Left ventricle myocardium inferior (tissue), 1 donor: ENCODE data around the gene IL32. TPM values are rescaled to one million over a fixed set of nuclear protein-coding genes. Genes with fewer than 3 reads are reported as not detected.

Source experiments
- DNase-seq: peaks from one replicate; pipeline ENCODE4 v3.0.0-alpha.2; 2020
- H3K27ac ChIP-seq: fragments of 200-600 bp; replicated peaks from 2 replicates; pipeline ENCODE4 v1.8.0; 2021
- H3K27me3 ChIP-seq: fragments of 200-600 bp; 2 replicates; pipeline ENCODE4 v1.8.0; 2021; ENCODE audit warnings: low read depth
- H3K36me3 ChIP-seq: fragments of 200-600 bp; 2 replicates; pipeline ENCODE4 v1.8.0; 2021
- H3K4me1 ChIP-seq: fragments of 200-600 bp; 2 replicates; pipeline ENCODE4 v1.8.0; 2021
- H3K4me3 ChIP-seq: fragments of 200-600 bp; 2 replicates; pipeline ENCODE4 v1.8.0; 2021; ENCODE audit warnings: mild to moderate bottlenecking, moderate library complexity
- H3K9me3 ChIP-seq: fragments of 200-600 bp; replicated peaks from 2 replicates; pipeline ENCODE4 v1.8.0; 2021
- CTCF ChIP-seq: fragments of 200-600 bp; IDR thresholded peaks from 2 replicates; pipeline ENCODE4 v1.8.0; 2021; ENCODE audit warnings: antibody characterized with exemption, mild to moderate bottlenecking, borderline replicate concordance
- intact Hi-C: fragments of 100-400 bp; cut with micrococcal nuclease; formaldehyde crosslinking; loops from one replicate; pipeline ENCODE4 v1.11.0; 2022
- total RNA-seq: library from RNA; stranded (reverse); fragmentation: NEBNext Ultra II Directional; extraction: Animal tissue kit (Norgen Biotek cat#: 25700); gene quantifications from one replicate; pipeline ENCODE4 v1.2.1, GENCODE V29; 2021
- donor health status: DM: no; HTN: yes; CAD: no; lungs with severe emphysema.

IL32 gene
- total RNA-seq, 1 donor from 2014 or later, result 36.3 TPM

DNA sequence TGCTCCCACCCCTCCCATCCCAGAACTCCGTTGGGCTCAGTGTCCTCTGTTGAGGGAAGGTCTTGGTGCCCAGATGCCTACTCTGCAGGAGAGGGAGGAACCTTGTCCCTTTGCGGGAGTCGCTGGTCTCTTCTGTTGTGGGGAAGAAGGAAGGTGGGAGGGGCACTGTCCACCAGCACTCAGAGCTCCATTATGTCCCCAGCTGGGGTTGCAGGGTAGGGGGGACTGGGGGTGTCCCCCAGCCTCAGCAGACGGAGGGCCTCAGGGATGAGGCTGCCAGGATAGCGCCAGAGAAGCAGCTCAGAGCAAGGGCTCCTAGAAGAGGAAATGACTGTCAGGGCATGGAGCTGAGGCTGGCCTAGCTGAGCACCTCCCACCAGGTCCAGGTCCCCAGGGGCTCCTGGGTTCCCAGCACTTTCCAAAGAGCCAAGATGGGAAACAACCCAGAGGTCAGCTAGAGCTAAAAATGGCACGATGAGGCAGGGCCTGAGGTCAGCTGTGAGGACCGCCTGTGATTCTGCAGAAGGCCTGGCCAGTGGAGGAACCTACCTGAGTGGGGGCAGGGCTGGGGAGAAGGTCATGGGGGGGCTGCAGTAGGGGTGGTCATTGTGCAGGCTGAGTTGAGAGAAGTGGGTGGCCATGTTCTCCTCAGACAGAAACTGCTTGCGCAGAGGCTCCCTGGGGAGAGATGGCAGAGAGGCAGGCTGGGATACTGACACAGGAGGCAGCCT lies 42.6 kb upstream of the IL32 start:
- peaks cover 14% of the 10 kb centered on the region for H3K27me3 ChIP-seq
- intact Hi-C loops, result no loop called here
- no peak for DNase-seq
- peak overlapping the region; percentile 83 for H3K4me3 ChIP-seq
- H3K4me1 ChIP-seq, result peaks cover 63% of the 10 kb centered on the region
- H3K36me3 ChIP-seq, result peaks cover 23% of the 10 kb centered on the region
- TF ChIP-seq CTCF, result no peak
- H3K9me3 ChIP-seq, result no peaks in the 10 kb centered on the region
- peak overlapping the region; percentile 98 for H3K27ac ChIP-seq

DNA sequence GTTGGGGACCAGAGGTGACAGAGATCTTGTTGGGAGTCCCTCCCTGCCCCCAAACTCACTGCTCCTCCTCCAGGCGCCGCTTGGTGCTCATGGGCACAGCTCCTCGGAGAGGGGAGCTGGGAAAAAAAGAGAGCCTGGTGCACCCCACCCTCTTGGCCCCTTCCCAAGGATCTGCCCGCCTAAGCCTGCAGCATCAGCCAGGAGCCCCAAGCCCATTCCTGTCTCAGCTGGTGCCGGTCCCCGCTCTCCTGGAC lies 42.1 kb upstream of the IL32 start:
- Histone ChIP-seq H3K9me3 (no peaks in the 10 kb centered on the region), H3K36me3 (peaks cover 23% of the 10 kb centered on the region), H3K27ac (peak overlapping the region; percentile 98), H3K4me3 (peak overlapping the region; percentile 83), H3K27me3 (peaks cover 9% of the 10 kb centered on the region), H3K4me1 (peaks cover 63% of the 10 kb centered on the region)
- DNase-seq, result peak; percentile 47
- intact Hi-C loops, result no loop called here
- TF ChIP-seq CTCF, result no peak

- Histone ChIP-seq H3K4me1 (peaks cover 66% of the 10 kb centered on the region), H3K9me3 (no peaks in the 10 kb centered on the region), H3K36me3 (peaks cover 23% of the 10 kb centered on the region), H3K27ac (peak within 1 kb of the TSS; percentile 98), H3K27me3 (peaks cover 7% of the 10 kb centered on the region), H3K4me3 (peak within 1 kb of the TSS; percentile 83)
- intact Hi-C loops, result no loop called here
- DNase-seq, result peak; percentile 97
- no peak for TF ChIP-seq CTCF
These were observed 41.6 kb upstream of the IL32 start, which contains the start of the genes HCFC1R1 and THOC6 for GRCh38 chr16:3023669-3024478. HCFC1R1 (minus strand) TSS chr16:3023942; CDS start chr16:3023941, 1 bp downstream. THOC6 (plus strand) TSS chr16:3024035; CDS start chr16:3024327, 292 bp downstream.

- no peak overlapping the region for H3K27ac ChIP-seq
- H3K27me3 ChIP-seq, result peaks cover 18% of the 10 kb centered on the region
- no peak for DNase-seq
- H3K4me1 ChIP-seq, result peaks cover 67% of the 10 kb centered on the region
- peaks cover 23% of the 10 kb centered on the region for H3K36me3 ChIP-seq
- TF ChIP-seq CTCF, result no peak
- H3K9me3 ChIP-seq, result no peaks in the 10 kb centered on the region
- H3K4me3 ChIP-seq, result no peak overlapping the region
- intact Hi-C loops, result no loop called here
These were observed 40.1 kb upstream of the IL32 start for GRCh38 chr16:3025032-3026002.

DNA sequence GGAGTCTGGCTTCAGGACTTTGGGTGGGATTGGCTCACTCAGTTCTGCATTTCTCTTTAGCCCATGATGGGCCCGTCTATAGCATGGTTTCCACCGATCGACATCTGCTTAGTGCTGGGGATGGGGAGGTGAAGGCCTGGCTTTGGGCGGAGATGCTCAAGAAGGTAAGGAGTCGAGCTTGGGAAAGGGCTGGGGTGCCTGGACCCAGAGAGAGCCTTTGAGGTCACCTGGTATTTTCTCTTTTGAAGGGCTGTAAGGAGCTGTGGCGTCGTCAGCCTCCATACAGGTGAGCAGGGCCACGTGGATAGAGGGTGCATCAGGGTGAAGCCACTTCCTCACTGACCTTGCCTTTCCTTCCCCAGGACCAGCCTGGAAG lies 39.4 kb upstream of the IL32 start:
- Histone ChIP-seq H3K4me3 (no peak overlapping the region), H3K27me3 (peaks cover 25% of the 10 kb centered on the region), H3K9me3 (no peaks in the 10 kb centered on the region), H3K36me3 (peaks cover 23% of the 10 kb centered on the region), H3K4me1 (peaks cover 61% of the 10 kb centered on the region), H3K27ac (no peak overlapping the region)
- TF ChIP-seq CTCF, result no peak
- no peak for DNase-seq
- intact Hi-C loops, result no loop called here
